ENCODE results near the gene TUBA1B. TPM values are rescaled to one million over a fixed set of nuclear protein-coding genes. Genes with fewer than 3 reads are reported as not detected.

The TUBA1B gene
- total RNA-seq, 1 experiment from 2014 or later = 2,063 TPM

GRCh38 chr12:49108958-49109404 is 22.2 kb downstream of the TUBA1B start:
- Mint-ChIP-seq H3K4me3 (peak overlapping the region; percentile 86 to 99), H3K27ac (no peak overlapping the region), H3K27me3 (ENCODE audit: low read depth) (peaks cover 4% of the 10 kb centered on the region; the same call in 1 of the 2 replicates), H3K36me3 (ENCODE audit: insufficient read depth in 1 of 3, low read depth in 3 of 3) (peaks cover 5 to 25% (median 11%) of the 10 kb centered on the region in 3 experiments), H3K4me1 (peaks cover 23 to 31% of the 10 kb centered on the region in 2 experiments), H3K9me3 (peaks cover 15 to 19% of the 10 kb centered on the region in 2 experiments)
- Histone ChIP-seq H3K27ac (ENCODE audit: insufficient read length, low read depth, low read length) (no peak overlapping the region), H3K4me2 (ENCODE audit: insufficient read depth, insufficient read length, low read length) (peak overlapping the region; percentile 91), H3K9me3 (ENCODE audit: control insufficient read depth, low read depth, low read length) (no peaks in the 10 kb centered on the region), H3K14ac (ENCODE audit: insufficient read depth, low read length) (no peak overlapping the region), H4K5ac (ENCODE audit: insufficient read length, low read depth, low read length) (no peak overlapping the region), H4K8ac (replicated peaks; ENCODE audit: insufficient read length, low read depth, low read length) (no peak overlapping the region), H2BK5ac (ENCODE audit: insufficient read length, low read length) (no peak overlapping the region), H3K79me1 (ENCODE audit: insufficient read depth, low read depth, low read length, poor library complexity, severe bottlenecking) (peaks cover 6% of the 10 kb centered on the region), H3K9ac (ENCODE audit: extremely low read depth, insufficient read length, low read length) (no peak overlapping the region), H3K23ac (ENCODE audit: insufficient read length, low read depth, low read length) (no peak overlapping the region), H3K56ac (ENCODE audit: insufficient read length, low read depth, low read length) (no peak overlapping the region), H2AK5ac (ENCODE audit: insufficient read length, low read length) (no peak overlapping the region), H3K27me3 (ENCODE audit: insufficient read depth, low read length) (no peaks in the 10 kb centered on the region), H2BK12ac (ENCODE audit: insufficient read length, low read depth, low read length) (no peak overlapping the region), H3T11ph (ENCODE audit: low read length) (no peak overlapping the region), H2BK20ac (ENCODE audit: low read depth, low read length, poor library complexity, severe bottlenecking) (no peak overlapping the region), H2BK120ac (ENCODE audit: low read depth, low read length, poor library complexity, severe bottlenecking) (no peak overlapping the region), H3K4ac (ENCODE audit: low read depth, low read length) (no peak overlapping the region), H4K20me1 (ENCODE audit: control insufficient read depth, insufficient read depth, insufficient read length) (no peaks in the 10 kb centered on the region), H2AFZ (ENCODE audit: low read length) (no peak overlapping the region), H2BK15ac (ENCODE audit: low read depth, low read length) (no peak overlapping the region), H3K23me2 (ENCODE audit: insufficient read length, low read depth, low read length, poor library complexity, severe bottlenecking) (peaks cover 8% of the 10 kb centered on the region), H3K4me1 (ENCODE audit: insufficient read depth, low read length) (peaks cover 5% of the 10 kb centered on the region; the same call in 1 of the 2 replicates), H3K79me2 (ENCODE audit: insufficient read depth, low read length) (peaks cover 1% of the 10 kb centered on the region; the same call in 1 of the 2 replicates), H3K18ac (ENCODE audit: insufficient read length, low read depth, low read length) (no peak overlapping the region), H4K91ac (ENCODE audit: insufficient read length, low read depth, low read length) (no peak overlapping the region)
- TF ChIP-seq, protein P1, sequence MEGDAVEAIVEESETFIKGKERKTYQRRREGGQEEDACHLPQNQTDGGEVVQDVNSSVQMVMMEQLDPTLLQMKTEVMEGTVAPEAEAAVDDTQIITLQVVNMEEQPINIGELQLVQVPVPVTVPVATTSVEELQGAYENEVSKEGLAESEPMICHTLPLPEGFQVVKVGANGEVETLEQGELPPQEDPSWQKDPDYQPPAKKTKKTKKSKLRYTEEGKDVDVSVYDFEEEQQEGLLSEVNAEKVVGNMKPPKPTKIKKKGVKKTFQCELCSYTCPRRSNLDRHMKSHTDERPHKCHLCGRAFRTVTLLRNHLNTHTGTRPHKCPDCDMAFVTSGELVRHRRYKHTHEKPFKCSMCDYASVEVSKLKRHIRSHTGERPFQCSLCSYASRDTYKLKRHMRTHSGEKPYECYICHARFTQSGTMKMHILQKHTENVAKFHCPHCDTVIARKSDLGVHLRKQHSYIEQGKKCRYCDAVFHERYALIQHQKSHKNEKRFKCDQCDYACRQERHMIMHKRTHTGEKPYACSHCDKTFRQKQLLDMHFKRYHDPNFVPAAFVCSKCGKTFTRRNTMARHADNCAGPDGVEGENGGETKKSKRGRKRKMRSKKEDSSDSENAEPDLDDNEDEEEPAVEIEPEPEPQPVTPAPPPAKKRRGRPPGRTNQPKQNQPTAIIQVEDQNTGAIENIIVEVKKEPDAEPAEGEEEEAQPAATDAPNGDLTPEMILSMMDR (conservative IDR thresholded peaks at IDR 0.05) = no peak
- DNase-seq = no peak
- no CpG with 5 or more reads among the region's 4 CpGs for WGBS (ENCODE audit: extremely low coverage, insufficient read length, low lambda C conversion rate)
